Omental fat pad (tissue), 4 donors: Measurements from ENCODE around the gene PXK. TPM values are rescaled to one million over a fixed set of nuclear protein-coding genes. Genes with fewer than 3 reads are reported as not detected.
"Not testable (repeated sequence)": the region's sequence is repeated elsewhere in the genome, so short reads cannot be mapped to it uniquely, and the experiment has no call there.

Experiments
- ATAC-seq: fragments of 150-250 bp; one replicate; pipeline ENCODE4 v1.9.1; 2016; ENCODE audit warnings: mild to moderate bottlenecking, moderate library complexity; ENCODE audit not compliant: low FRiP score
- DNase-seq: peaks from one replicate; pipeline ENCODE4 v3.0.0-alpha.2; 2019; ENCODE audit warnings: low spot score
- total RNA-seq, 4 donors: library from RNA; depleted of rRNA; stranded (reverse); fragments of >200 nt; gene quantifications; one replicate each; pipeline ENCODE4 v1.1.0, GENCODE V29; 2016
- TF ChIP-seq, protein P1 (sequence below), 3 donors: fragments of 450-650 bp; IDR thresholded peaks; one replicate each; pipeline ENCODE4 v1.5.1; 2016 to 2017; ENCODE audit warnings: antibody characterized with exemption in 3 of 3, mild to moderate bottlenecking in 3 of 3, moderate library complexity in 2 of 3

PXK gene
- total RNA-seq, 4 donors from 2014 or later: 25.3 to 51.2 (median 39.3) TPM

DNA sequence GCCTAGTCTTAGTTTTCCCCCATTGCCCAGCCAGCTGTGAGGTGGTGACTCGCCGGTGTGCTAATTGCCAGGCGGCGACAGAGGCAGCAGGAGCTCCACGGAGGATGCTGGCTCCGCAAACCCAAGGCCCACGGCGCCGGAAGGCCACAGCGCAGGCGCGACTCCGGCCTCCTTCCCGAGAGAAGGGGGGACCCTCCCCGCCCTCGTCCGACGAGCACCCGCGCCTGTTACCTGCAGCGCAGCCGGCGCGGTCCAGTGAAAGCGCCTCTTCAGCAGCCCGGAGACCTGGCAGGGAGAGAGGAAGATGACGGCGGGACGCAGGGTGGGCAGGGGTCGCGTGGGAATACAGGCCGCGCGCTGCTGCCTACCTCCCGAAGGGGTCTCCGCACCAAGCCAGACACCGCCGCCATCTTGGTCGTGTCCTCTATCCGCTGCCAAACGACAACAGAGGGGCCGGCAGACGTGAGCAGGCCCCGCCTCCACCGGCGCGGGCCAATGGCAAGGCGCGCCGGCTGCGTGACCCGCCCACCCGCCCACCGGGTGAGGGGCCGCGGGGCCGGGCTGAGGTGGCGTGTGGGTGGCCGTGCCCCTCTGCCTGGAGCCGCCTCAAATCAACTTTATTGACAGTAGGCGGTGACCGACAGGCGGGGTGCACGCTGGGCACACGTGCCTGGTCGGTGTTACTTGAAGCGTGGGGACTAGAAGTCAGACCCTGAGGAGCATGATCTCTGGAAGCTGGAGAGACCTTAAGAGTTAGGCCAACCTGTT, 100.9 kb downstream of the PXK start, which contains the start of gene PDHB:
PDHB (minus strand) TSS at position 433 of the 768 bp plus-strand sequence; CDS start at position 410, 23 bp downstream.
- ATAC-seq (peak; percentile 98), DNase-seq (peak; percentile 65)
- TF ChIP-seq, protein P1, sequence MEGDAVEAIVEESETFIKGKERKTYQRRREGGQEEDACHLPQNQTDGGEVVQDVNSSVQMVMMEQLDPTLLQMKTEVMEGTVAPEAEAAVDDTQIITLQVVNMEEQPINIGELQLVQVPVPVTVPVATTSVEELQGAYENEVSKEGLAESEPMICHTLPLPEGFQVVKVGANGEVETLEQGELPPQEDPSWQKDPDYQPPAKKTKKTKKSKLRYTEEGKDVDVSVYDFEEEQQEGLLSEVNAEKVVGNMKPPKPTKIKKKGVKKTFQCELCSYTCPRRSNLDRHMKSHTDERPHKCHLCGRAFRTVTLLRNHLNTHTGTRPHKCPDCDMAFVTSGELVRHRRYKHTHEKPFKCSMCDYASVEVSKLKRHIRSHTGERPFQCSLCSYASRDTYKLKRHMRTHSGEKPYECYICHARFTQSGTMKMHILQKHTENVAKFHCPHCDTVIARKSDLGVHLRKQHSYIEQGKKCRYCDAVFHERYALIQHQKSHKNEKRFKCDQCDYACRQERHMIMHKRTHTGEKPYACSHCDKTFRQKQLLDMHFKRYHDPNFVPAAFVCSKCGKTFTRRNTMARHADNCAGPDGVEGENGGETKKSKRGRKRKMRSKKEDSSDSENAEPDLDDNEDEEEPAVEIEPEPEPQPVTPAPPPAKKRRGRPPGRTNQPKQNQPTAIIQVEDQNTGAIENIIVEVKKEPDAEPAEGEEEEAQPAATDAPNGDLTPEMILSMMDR (IDR thresholded peaks at IDR 0.05): no peak

DNA sequence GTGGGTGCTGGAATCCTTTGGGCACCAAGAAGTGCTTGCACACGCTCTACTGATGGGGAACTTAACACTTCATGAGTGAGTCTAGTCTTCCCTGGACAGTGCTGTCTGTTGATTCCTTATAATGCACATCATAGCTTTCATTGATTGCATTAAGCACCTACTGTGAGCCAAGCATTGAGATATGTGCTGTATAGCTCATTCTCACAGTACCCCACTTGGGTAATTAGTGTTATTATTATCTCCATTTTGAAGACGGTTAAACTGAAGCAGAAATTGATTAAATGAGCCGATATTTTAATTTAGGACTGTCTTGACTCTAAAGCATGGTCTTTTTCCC, 101.4 kb downstream of the PXK start:
- TF ChIP-seq, protein P1 (IDR thresholded peaks at IDR 0.05): no peak
- ATAC-seq (peak; percentile 22), DNase-seq (no peak)

DNA sequence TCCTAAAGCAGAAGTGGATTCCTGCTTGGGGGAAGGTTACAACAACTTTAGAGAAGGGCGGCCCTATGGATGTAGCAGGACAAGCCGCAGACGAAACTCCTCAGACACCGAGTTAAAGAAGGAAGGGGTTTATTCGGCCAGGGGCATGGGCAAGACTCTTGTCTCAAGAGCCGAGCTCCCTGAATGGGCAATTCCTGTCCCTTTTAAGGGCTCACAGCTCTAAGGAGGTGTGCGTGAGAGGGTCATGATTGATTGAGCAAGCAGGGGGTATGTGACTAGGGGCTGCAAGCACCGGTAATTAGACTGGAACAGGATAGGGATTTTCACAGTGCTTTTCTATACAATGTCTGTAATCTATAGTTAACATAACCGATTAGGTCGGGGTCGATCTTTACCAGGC, 101.8 kb downstream of the PXK start:
- no peak for ATAC-seq
- TF ChIP-seq, protein P1 (IDR thresholded peaks at IDR 0.05): no peak
- no peak for DNase-seq

DNA sequence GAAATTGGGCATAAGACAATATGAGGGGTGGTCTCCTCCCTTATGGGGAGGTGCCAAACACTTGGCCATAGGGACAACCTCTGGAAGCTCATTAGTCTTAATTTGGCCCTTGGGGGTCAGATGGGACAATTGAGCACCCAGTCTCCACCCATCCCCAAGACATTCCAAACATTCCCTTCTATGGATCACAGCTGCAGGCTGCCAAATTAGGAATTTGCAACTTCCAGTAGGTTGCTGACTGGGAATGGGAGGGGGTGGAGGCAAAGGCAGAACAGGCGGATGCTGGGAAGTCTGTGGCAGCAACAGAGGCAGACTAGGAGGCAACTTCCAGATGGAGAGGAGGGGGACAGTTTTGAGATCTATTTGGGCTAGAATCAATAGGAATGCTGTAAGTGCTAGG, 102.3 kb downstream of the PXK start:
- TF ChIP-seq, protein P1 (IDR thresholded peaks at IDR 0.05): no peak
- peak; percentile 60 for ATAC-seq
- DNase-seq: no peak

DNA sequence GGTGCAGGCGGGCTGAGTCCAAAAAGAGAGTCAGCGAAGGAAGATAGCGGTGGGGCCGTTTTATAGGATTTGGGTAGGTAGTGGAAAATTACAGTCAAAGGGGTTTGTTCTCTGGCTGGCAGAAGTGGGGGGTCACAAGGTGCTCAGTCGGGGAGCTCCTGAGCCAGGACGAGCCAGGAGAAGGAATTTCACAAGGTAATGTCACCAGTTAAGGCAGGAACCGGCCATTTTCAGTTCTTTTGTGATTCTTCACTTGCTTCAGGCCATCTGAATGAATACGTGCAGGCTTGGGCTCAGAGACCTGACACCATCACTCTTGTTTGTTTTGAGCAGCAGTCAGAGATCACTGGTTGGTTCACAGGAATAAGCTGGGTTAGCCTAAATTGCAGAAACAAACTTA, 104.6 kb downstream of the PXK start:
- not testable (repeated sequence) for ATAC-seq, DNase-seq

DNA sequence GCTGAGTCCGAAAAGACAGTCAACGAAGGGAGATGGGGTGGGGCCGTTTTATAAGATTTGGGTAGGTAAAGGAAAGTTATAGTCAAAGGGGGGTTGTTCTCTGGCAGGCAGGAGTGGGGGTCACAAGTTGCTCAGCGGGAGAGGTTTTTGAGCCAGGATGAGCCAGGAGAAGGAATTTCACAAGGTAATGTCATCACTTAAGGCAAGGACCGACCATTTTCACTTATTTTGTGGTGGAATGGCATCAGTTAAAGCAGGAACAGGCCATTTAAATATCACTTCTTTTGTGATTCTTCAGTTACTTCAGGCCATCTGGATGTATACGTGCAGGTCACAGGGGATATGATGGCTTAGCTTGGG, 108.3 kb downstream of the PXK start:
- DNase-seq, ATAC-seq: not testable (repeated sequence)

DNA sequence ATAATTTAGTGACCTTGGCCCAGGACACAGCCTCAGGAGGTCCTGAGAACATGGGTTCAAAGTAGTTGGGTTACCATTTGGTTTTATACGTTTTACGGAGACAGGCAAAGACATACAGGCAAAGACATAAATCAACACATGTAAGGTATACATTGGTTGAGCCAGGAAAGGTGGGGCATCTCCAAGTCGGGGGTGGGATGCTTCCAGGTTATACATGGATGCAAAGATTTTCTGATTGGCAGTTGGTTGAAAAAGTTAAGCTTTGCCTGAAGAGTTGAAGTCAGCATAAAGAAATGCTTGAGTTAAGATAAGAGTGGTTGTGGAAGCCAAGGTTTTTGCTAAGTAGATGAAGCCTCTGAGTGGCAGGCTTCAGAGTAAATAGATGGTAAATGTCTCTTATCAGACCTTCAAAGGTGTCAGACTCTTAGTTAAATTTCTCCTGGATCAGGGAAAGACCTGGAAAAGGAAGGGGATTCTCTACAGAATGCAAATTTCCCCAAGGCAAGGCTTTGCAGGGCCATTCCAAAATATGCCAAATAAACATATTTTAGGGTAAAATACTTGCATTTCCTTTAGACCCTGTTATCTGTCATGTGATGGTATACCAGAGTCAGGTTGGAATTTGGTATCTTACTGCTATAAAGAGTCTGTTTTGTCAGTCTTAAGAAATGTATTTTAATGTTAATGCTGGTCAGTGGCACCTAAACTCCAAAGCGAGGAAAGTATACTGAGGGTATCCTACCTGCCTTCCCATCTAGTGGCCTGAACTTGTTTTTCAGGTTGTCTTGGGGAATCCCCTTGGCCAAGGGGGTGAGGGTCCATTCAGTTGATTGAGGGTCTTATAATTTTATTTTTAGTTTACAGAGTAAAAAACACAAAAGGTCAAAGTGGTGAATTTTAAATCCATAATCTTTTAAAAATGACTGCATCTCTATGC, 109.1 kb downstream of the PXK start:
- no peak for DNase-seq
- ATAC-seq: no peak
- TF ChIP-seq, protein P1 (IDR thresholded peaks at IDR 0.05): no peak

DNA sequence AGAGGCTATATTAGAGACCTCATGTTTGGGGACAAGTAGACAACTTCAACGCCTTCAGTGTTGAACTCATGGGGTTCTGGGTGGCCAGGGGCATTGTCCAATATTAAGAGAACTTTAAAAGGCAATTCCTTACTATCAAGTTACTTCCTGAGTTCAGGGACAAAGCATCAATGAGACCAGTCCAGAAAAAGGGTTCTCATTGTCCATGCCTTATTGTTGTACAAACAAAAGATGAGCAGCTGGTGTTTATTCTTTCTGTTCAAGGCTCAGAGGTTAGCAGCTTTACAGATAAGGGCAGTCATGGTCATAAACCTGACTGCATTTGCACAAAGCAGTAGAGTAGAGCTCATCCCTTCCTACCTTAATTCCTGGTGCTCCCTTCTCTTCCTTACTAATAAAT, 119.5 kb downstream of the PXK start:
- DNase-seq (no peak), ATAC-seq (no peak)
- TF ChIP-seq, protein P1 (IDR thresholded peaks at IDR 0.05): no peak
